Measurements from ENCODE around the gene VARS1.

GRCh38 chr6:31797588-31797987 is 2.0 kb upstream of the VARS1 start:
- TF ChIP-seq, protein P1, sequence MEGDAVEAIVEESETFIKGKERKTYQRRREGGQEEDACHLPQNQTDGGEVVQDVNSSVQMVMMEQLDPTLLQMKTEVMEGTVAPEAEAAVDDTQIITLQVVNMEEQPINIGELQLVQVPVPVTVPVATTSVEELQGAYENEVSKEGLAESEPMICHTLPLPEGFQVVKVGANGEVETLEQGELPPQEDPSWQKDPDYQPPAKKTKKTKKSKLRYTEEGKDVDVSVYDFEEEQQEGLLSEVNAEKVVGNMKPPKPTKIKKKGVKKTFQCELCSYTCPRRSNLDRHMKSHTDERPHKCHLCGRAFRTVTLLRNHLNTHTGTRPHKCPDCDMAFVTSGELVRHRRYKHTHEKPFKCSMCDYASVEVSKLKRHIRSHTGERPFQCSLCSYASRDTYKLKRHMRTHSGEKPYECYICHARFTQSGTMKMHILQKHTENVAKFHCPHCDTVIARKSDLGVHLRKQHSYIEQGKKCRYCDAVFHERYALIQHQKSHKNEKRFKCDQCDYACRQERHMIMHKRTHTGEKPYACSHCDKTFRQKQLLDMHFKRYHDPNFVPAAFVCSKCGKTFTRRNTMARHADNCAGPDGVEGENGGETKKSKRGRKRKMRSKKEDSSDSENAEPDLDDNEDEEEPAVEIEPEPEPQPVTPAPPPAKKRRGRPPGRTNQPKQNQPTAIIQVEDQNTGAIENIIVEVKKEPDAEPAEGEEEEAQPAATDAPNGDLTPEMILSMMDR (IDR thresholded peaks at IDR 0.05): no peak
- TF ChIP-seq EP300 (IDR thresholded peaks at IDR 0.05) (no peak), POLR2A (IDR thresholded peaks at IDR 0.05) (no peak), POLR2AphosphoS5 (IDR thresholded peaks at IDR 0.05) (no peak)

Data from gastroesophageal sphincter (tissue), 3 donors.